AG04449 (cell line): ENCODE data around the gene ITGB4.

Experiments
- CTCF ChIA-PET: fragments of 350-600 bp; formaldehyde crosslinking; extraction: SDS; loops from one replicate; lab custom pipeline; 2021; ENCODE audit warnings: antibody characterized with exemption; lab: Yijun Ruan, JAX
- POLR2A ChIA-PET: fragments of 400-600, 350-600 bp; formaldehyde crosslinking; extraction: SDS; loops from one replicate; lab custom pipeline; 2020; ENCODE audit warnings: antibody characterized with exemption, inconsistent platforms; lab: Yijun Ruan, JAX
- DNase-seq: peaks from one replicate; pipeline ENCODE4 v3.0.0-alpha.2; 2010; ENCODE audit warnings: low read depth, low spot score
- H3K4me3 ChIP-seq: 2 replicates; pipeline ENCODE4 v1.5.1; 2011; ENCODE audit warnings: low read depth, mild to moderate bottlenecking, control low read depth, low read length
- CTCF ChIP-seq: IDR thresholded peaks from one replicate; pipeline ENCODE4 v1.5.1; 2011; ENCODE audit warnings: mild to moderate bottlenecking, moderate library complexity, low read length, control low read depth, inconsistent platforms; ENCODE audit not compliant: insufficient read depth; ENCODE audit errors: missing control alignments

The ITGB4 gene

GRCh38 chr17:75722542-75723095 lies 1.4 kb downstream of the ITGB4 start:
- no peak for DNase-seq
- POLR2A ChIA-PET, result no interaction called here
- CTCF ChIA-PET, result interaction anchor here (1.5 to 2.4 kb wide), 3 partner anchors 25 to 89 kb away, joined by 5 to 11 read pairs (median 10); partner anchors contain the start of gene SMIM5
- H3K4me3 ChIP-seq, result no peak overlapping the region
- TF ChIP-seq CTCF, result no peak

DNA sequence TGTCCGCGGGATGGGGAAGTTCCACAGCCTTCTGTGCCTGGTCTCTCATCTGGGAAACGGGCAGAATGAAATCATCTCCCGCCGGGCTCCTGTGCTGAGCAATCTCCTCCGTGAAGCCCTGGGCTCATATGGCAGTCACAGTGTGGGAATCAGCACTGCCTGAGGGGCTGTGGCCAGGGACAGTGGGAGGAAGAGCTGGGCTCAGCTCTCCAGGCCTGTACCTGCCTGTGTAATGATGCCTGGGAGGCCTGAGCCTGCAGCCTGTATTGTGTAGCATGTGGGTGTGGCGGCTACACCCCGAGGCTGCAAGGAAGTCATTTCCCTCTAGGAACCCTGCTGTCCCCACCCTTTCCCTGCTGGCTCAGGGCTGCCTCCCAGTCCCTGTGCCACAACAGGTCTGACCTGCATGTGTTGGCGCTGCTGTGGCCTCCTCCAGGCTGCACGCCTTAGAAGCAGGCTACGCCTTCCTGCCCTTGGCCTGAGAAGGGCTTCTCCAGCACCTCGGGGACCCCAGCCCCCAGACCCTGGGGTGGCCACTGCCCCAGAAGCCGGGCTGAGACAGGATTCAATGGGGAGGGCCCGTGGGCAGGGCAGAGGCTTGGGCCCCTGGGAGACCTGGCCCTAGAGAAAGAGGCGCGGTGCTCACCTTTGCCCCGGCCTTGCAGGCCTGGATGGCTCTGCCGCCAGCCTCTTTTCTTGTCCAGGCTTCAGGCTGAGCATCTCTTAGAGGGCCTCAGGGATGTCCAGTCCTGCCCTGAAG lies 2.1 kb downstream of the ITGB4 start:
- no peak for DNase-seq
- CTCF ChIA-PET, result interaction anchor here (1.5 to 2.8 kb wide), 5 partner anchors 24 to 90 kb away, joined by 5 to 13 read pairs (median 10); partner anchors contain the start of gene SMIM5
- H3K4me3 ChIP-seq, result no peak overlapping the region

DNA sequence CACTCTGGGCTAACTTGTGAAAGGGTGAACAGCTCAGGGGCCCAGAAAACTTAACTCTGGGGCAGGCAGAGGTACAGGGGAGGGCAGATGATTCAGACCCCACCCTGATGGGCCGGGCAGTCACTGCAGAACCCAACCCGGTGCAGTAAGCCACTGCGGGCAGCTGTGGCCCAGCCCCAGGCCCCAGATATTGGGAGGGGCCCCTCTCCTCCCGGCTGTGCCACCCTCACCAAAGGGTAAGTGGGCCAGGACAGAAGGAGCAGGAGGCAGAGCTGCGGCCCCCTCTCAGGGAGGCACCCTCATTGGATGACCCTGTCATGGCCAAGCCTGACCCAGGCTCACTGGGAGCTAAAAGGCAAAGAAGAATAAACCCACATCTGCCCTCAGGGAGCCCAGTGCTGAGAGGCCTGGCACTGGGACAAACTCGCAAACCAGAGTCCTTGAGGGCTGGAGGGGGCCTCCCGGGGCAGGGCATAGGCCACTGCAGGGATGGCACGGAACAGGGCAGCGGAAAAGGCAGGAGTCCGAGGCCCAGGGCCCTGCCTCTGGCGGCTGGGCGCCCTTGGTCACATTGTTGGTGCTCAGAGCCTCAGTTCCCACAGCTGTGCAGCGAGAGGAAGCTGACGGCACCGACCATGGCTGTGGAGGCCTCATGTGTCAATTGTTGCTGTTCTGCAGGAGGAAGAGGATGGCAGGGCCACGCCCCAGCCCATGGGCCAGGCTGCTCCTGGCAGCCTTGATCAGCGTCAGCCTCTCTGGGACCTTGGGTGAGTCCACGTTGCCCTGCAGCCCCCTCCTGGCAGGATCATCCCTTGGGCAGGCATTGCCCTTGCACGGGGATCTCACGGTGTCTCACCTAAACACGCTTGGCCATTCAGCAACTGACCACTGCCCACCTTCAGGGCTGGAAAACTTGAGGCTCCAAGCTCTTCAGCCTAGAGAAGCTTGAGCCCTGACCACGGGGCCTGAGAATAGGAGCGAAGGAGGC lies 3.1 kb downstream of the ITGB4 start:
- H3K4me3 ChIP-seq, result no peak overlapping the region
- CTCF ChIA-PET, result interaction anchor here (0.9 to 2.8 kb wide), 6 partner anchors 23 to 91 kb away, joined by 4 to 13 read pairs (median 6); partner anchors contain the start of gene SMIM5
- DNase-seq, result no peak
- POLR2A ChIA-PET, result interaction anchor here (0.5 kb wide), 1 partner anchor 37 kb away, joined by 3 read pairs; no protein-coding TSS in a partner anchor
- TF ChIP-seq CTCF, result no peak

More for the DNA sequence above, 2.1 kb downstream of the ITGB4 start:
- POLR2A ChIA-PET, result no interaction called here
- TF ChIP-seq CTCF, result no peak

DNA sequence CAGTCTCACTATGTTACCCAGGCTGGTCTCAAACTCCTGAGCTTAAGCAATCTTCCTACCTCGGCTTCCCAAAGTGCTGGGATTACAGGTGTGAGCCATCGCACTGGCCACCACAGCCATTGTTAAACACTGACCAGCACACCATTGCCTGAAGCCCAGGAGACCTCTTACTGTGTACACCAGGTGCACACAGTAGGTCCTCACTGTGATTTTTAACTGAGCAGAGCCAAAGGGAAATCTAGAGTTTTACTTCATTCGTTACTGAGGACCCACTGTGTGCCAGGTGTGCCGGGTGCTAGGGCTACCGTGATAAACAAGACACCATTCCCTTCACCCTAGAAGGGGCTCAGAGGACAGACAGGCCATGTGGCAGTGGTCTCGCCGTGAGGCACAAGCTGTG lies 4.2 kb downstream of the ITGB4 start:
- ChIA-PET CTCF (interaction anchor here (0.9 to 2.8 kb wide), 5 partner anchors 22 to 92 kb away, joined by 3 to 13 read pairs (median 6); partner anchors contain the start of gene SMIM5), POLR2A (no interaction called here)
- TF ChIP-seq CTCF, result no peak
- DNase-seq, result no peak
- no peak overlapping the region for H3K4me3 ChIP-seq

- ChIA-PET CTCF (interaction anchor here (1.0 to 1.9 kb wide), 5 partner anchors 9 to 94 kb away, joined by 3 to 12 read pairs (median 3); partner anchors contain the start of gene SMIM5), POLR2A (no interaction called here)
- TF ChIP-seq CTCF, result no peak
- DNase-seq, result no peak
- H3K4me3 ChIP-seq, result no peak overlapping the region
Observed at GRCh38 chr17:75727391-75727790, 6.1 kb downstream of the ITGB4 start.
